ENCODE results near the gene NPAS3.

Gene NPAS3

DNA sequence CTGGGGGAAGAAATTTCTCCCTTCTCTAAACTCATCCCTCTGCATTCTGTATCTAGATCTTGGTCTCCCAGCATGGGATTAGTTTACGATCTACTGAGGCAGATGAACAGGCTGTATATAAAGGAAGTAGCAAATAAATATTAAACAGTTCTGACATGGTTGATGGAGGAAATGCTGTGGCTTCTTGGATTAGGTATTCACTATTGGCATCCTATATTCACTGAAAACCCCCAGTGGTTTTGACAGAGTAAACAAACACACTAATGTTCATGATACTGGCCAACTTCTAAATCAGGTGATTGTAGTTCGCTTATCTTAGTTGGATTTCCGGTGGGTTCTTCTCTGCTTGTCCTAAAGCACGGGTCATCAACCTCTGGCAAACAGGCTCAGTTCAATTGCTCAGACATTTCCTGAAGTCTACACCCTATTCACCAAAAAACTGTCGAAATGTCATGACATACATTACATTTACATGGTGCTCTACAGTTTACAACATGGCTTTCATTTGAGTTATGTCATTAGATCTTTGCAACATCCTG, 578.3 kb downstream of the NPAS3 start:
- no peak overlapping the region for H3K9ac ChIP-seq (ENCODE audit: low read length)
- no peak overlapping the region for H3K27ac ChIP-seq (ENCODE audit: low read length)
- H3K9me3 ChIP-seq (ENCODE audit: control insufficient read depth, low read depth, low read length) = no peaks in the 10 kb centered on the region
- no peaks in the 10 kb centered on the region for H3K36me3 ChIP-seq (ENCODE audit: control insufficient read depth, low read depth, low read length)
- H3K4me3 ChIP-seq (ENCODE audit: low read length) = no peak overlapping the region
- no peaks in the 10 kb centered on the region for H3K4me1 ChIP-seq (ENCODE audit: control insufficient read depth, low read depth, low read length)
- no peaks in the 10 kb centered on the region for H3K27me3 ChIP-seq (ENCODE audit: control insufficient read depth, insufficient read depth, low read length)

DNA sequence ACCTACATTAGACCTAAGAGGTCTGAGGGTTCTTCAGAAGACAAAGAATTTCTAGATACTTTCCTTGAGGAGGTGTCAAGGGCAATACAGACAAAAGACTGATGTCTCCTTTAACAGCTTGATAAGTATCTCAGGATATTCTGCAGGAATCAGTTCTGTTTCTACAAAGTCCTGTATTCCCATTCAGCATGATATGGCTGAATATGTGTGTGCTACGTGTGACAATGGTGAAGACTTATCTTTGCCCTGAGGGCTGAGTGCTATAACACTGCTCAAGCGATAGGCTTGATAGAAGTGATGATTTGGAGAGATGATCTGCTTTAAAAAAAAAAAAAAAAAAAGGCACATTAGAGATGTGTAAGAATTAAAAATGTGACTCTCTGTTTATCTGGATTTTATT, 582.5 kb downstream of the NPAS3 start:
- no peaks in the 10 kb centered on the region for H3K9me3 ChIP-seq (ENCODE audit: control insufficient read depth, low read depth, low read length)
- no peak overlapping the region for H3K27ac ChIP-seq (ENCODE audit: low read length)
- H3K4me1 ChIP-seq (ENCODE audit: control insufficient read depth, low read depth, low read length) = no peaks in the 10 kb centered on the region

DNA sequence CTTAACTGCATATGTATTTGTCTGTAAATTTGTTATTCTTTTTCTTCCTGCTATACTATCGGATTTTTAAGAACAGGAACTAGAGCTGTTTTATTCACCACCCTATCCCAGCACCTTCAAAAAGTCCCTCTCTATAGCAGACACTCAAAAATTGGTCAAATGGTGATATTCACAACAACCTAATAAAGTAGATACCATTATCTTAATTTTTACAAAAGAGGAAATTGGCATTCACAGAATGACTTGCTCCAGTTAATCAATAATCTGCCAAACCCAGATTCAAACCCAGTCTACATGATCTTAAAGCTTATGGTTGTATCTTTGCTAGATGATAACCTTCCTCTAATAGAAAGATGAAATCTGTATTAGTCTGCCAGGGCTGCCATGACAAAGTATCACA, 585.6 kb downstream of the NPAS3 start:
- Histone ChIP-seq H3K36me3 (ENCODE audit: control insufficient read depth, low read depth, low read length) (no peaks in the 10 kb centered on the region), H3K9me3 (ENCODE audit: control insufficient read depth, low read depth, low read length) (no peaks in the 10 kb centered on the region), H3K27me3 (ENCODE audit: control insufficient read depth, insufficient read depth, low read length) (no peaks in the 10 kb centered on the region), H3K9ac (ENCODE audit: low read length) (no peak overlapping the region), H3K4me3 (ENCODE audit: low read length) (no peak overlapping the region), H3K4me1 (ENCODE audit: control insufficient read depth, low read depth, low read length) (no peaks in the 10 kb centered on the region), H3K27ac (ENCODE audit: low read length) (no peak overlapping the region)

More for the DNA sequence above, 582.5 kb downstream of the NPAS3 start:
- no peaks in the 10 kb centered on the region for H3K36me3 ChIP-seq (ENCODE audit: control insufficient read depth, low read depth, low read length)
- H3K27me3 ChIP-seq (ENCODE audit: control insufficient read depth, insufficient read depth, low read length) = no peaks in the 10 kb centered on the region
- H3K4me3 ChIP-seq (ENCODE audit: low read length) = no peak overlapping the region
- no peak overlapping the region for H3K9ac ChIP-seq (ENCODE audit: low read length)

DNA sequence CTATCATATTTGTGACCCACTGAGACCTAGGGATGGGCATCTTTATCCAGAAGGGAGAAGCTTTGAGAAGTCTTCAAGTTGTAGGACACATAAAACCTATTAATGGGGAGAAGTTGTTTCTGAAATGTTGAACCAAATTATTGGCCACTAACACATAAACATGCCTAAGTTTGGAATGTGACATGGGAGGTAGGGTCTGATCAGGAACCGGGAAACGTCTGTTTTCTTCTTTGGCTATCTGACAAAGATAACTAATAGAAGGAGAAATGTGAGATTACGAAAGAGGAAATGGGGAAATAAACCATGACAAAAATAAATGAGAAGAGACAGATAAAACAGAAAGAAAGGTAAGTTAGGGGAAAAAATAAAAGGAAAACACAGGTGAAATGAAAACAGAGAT, 586.9 kb downstream of the NPAS3 start:
- no peaks in the 10 kb centered on the region for H3K4me1 ChIP-seq (ENCODE audit: control insufficient read depth, low read depth, low read length)

DNA sequence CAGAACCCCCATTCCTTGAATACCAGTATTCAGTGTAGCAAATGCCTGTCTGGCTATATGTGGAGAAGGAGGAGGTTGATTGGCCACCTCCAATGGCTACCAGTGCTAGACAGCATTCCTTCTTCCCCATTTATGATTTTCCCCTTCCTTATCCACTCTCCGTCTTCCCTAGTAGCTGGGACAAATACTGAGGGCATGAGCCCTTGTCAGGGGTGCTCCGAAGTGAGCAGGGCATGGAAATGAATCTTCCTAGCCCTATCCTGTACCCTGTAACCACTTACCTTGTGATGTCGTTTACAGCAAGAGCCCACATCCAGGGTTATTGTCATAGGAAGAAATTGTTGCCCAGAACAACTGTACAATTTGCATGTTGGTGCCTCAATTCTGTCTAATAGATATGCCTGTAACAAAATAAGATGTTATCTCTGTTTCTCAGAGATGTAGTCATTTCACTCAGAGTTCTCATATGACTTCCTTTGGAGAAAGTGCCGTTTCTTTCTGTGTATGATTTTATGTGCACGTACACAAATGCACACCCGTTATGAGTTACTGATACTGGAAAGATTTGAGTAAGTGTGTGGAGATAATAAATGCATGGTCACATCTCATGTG, 588.5 kb downstream of the NPAS3 start:
- H3K9me3 ChIP-seq (ENCODE audit: control insufficient read depth, low read depth, low read length) = no peaks in the 10 kb centered on the region
- H3K27me3 ChIP-seq (ENCODE audit: control insufficient read depth, insufficient read depth, low read length) = no peaks in the 10 kb centered on the region
- no peak overlapping the region for H3K4me3 ChIP-seq (ENCODE audit: low read length)
- H3K9ac ChIP-seq (ENCODE audit: low read length) = no peak overlapping the region
- H3K4me1 ChIP-seq (ENCODE audit: control insufficient read depth, low read depth, low read length) = no peaks in the 10 kb centered on the region
- no peak overlapping the region for H3K27ac ChIP-seq (ENCODE audit: low read length)
- H3K36me3 ChIP-seq (ENCODE audit: control insufficient read depth, low read depth, low read length) = no peaks in the 10 kb centered on the region

More for the DNA sequence above, 586.9 kb downstream of the NPAS3 start:
- Histone ChIP-seq H3K27me3 (ENCODE audit: control insufficient read depth, insufficient read depth, low read length) (no peaks in the 10 kb centered on the region), H3K9ac (ENCODE audit: low read length) (no peak overlapping the region), H3K9me3 (ENCODE audit: control insufficient read depth, low read depth, low read length) (no peaks in the 10 kb centered on the region), H3K4me3 (ENCODE audit: low read length) (no peak overlapping the region), H3K36me3 (ENCODE audit: control insufficient read depth, low read depth, low read length) (no peaks in the 10 kb centered on the region), H3K27ac (ENCODE audit: low read length) (no peak overlapping the region)

DNA sequence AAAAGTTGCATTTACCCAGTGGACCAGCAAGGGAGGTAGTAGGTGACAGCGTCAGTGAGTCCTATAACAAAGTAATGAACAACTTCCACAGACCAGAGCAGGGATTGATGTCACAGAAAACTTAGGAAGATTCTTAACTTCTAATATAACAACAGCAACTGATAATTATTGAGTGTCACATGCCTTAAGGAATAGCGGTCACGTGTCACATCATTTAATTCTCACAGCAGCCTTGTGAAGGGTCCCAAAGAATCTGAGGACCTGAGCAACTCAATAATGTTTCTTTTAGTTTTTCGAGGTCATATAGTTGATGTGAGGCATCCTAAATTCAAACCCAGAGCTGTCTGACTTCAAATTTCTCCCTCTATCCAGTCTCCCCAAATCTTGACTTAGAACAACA, 590.0 kb downstream of the NPAS3 start:
- no peaks in the 10 kb centered on the region for H3K36me3 ChIP-seq (ENCODE audit: control insufficient read depth, low read depth, low read length)
- H3K27me3 ChIP-seq (ENCODE audit: control insufficient read depth, insufficient read depth, low read length) = no peaks in the 10 kb centered on the region
- H3K4me1 ChIP-seq (ENCODE audit: control insufficient read depth, low read depth, low read length) = no peaks in the 10 kb centered on the region
- no peak overlapping the region for H3K4me3 ChIP-seq (ENCODE audit: low read length)
- H3K27ac ChIP-seq (ENCODE audit: low read length) = no peak overlapping the region
- H3K9me3 ChIP-seq (ENCODE audit: control insufficient read depth, low read depth, low read length) = no peaks in the 10 kb centered on the region
- no peak overlapping the region for H3K9ac ChIP-seq (ENCODE audit: low read length)

DNA sequence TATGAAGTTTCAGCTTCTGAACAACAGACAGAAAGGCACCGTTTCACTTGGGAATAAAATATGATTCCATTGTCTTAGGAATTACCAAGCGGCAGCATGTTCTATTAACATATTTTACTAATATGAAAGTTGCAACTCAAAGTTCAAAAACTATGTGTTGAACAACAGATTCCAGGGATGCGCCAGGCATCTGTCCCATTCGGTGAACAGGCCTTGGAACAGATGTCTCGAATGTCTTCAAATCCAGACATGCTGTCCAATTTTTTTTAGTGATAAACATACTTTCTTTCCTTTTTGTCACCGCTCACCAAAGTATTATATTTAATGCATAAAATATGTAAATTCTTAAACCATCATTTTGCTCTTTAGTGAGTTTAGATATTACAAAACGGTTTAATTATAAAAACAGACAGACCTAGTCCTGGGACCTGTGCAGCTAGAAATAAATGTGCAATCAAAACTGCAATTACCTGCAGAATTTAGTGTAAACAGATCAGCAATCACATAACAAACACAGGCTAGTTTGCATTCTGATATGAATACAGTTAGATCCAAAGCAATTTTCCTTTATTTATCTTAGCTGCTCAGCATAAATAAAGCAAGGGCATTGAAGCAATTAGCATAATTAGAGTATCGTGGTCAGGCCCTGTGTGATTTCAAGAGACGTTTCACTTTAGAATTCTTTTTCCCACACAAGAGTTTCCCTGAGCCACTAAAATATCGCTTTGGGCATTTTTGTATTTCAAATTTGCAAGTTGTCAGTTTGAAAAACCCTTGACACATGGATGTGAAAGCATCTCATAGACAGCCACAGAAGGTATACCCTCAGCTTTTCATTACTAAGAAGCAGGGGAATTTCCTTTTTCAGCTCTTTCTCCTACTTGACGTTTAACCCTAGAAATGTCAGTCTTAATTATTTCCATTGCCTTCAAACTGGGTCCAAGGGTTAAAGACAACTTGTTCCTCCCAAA, 591.4 kb downstream of the NPAS3 start:
- Histone ChIP-seq H3K27me3 (ENCODE audit: control insufficient read depth, insufficient read depth, low read length) (no peaks in the 10 kb centered on the region), H3K4me1 (ENCODE audit: control insufficient read depth, low read depth, low read length) (no peaks in the 10 kb centered on the region), H3K9ac (ENCODE audit: low read length) (no peak overlapping the region), H3K27ac (ENCODE audit: low read length) (no peak overlapping the region), H3K36me3 (ENCODE audit: control insufficient read depth, low read depth, low read length) (no peaks in the 10 kb centered on the region), H3K4me3 (ENCODE audit: low read length) (no peak overlapping the region), H3K9me3 (ENCODE audit: control insufficient read depth, low read depth, low read length) (no peaks in the 10 kb centered on the region)

DNA sequence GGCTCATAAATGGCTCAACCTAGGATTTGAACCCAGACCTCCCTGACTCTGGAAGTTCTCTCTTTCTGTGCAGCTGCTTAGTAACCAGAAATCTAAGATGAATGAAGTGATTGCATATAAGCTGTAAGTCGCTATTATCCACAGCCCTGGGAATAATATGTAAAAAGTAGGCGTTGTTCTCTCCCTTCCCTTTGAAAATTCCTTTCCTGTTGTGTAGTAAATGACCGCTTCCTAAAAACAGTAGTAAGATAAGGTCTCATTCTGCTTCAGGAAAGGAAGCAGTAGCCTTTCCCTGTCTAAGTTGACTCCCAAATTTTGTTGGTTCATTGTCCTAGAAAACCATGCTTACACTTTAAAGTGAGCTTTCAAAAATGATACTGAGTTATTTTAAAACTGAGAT, 593.9 kb downstream of the NPAS3 start:
- Histone ChIP-seq H3K9me3 (ENCODE audit: control insufficient read depth, low read depth, low read length) (no peaks in the 10 kb centered on the region), H3K36me3 (ENCODE audit: control insufficient read depth, low read depth, low read length) (no peaks in the 10 kb centered on the region), H3K4me1 (ENCODE audit: control insufficient read depth, low read depth, low read length) (no peaks in the 10 kb centered on the region), H3K9ac (ENCODE audit: low read length) (no peak overlapping the region), H3K4me3 (ENCODE audit: low read length) (no peak overlapping the region), H3K27me3 (ENCODE audit: control insufficient read depth, insufficient read depth, low read length) (no peaks in the 10 kb centered on the region), H3K27ac (ENCODE audit: low read length) (no peak overlapping the region)

DNA sequence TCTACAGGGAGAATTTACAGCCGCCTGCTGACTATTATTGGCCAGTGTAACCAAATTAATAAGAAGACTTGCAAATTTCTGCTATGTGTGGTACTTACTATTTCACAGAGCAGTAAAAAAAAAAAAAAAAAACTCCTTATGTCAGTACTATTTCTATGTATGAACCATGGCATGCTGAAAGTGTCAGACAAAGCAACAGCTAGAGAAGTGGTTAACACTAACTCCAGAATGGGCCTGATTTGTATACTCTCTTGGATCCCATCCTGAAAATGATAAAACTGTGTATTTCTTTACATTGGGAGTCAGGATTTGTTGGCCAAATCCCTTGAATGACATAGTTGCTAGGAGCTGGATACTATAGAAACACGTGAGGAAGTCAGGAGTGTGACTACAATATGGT, 595.4 kb downstream of the NPAS3 start:
- no peaks in the 10 kb centered on the region for H3K9me3 ChIP-seq (ENCODE audit: control insufficient read depth, low read depth, low read length)
- H3K27ac ChIP-seq (ENCODE audit: low read length) = no peak overlapping the region

DNA sequence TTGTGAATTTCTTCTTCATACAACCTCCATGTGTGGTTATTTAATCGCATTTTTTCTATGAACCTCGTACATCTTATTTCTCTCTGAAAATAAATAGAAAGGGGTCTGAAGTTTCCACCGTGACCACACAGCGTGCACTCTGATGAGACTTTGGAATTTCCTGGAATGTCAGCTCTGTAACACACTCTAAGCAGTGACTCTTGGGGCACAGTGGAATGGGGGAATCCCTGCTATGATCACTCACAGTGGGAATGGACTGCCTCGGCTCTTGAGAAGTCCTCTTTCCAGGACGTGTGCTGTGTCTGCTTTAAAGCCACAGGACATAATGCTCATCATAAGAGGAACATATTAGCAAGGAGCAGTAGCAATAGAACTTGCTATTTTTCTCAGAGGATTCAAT, 596.0 kb downstream of the NPAS3 start:
- H3K4me1 ChIP-seq (ENCODE audit: control insufficient read depth, low read depth, low read length) = no peaks in the 10 kb centered on the region
- H3K4me3 ChIP-seq (ENCODE audit: low read length) = no peak overlapping the region
- no peak overlapping the region for H3K27ac ChIP-seq (ENCODE audit: low read length)
- H3K36me3 ChIP-seq (ENCODE audit: control insufficient read depth, low read depth, low read length) = no peaks in the 10 kb centered on the region
- H3K27me3 ChIP-seq (ENCODE audit: control insufficient read depth, insufficient read depth, low read length) = no peaks in the 10 kb centered on the region
- H3K9ac ChIP-seq (ENCODE audit: low read length) = no peak overlapping the region
- no peaks in the 10 kb centered on the region for H3K9me3 ChIP-seq (ENCODE audit: control insufficient read depth, low read depth, low read length)

More for the DNA sequence above, 595.4 kb downstream of the NPAS3 start:
- Histone ChIP-seq H3K4me3 (ENCODE audit: low read length) (no peak overlapping the region), H3K4me1 (ENCODE audit: control insufficient read depth, low read depth, low read length) (no peaks in the 10 kb centered on the region), H3K9ac (ENCODE audit: low read length) (no peak overlapping the region), H3K36me3 (ENCODE audit: control insufficient read depth, low read depth, low read length) (no peaks in the 10 kb centered on the region), H3K27me3 (ENCODE audit: control insufficient read depth, insufficient read depth, low read length) (no peaks in the 10 kb centered on the region)

DNA sequence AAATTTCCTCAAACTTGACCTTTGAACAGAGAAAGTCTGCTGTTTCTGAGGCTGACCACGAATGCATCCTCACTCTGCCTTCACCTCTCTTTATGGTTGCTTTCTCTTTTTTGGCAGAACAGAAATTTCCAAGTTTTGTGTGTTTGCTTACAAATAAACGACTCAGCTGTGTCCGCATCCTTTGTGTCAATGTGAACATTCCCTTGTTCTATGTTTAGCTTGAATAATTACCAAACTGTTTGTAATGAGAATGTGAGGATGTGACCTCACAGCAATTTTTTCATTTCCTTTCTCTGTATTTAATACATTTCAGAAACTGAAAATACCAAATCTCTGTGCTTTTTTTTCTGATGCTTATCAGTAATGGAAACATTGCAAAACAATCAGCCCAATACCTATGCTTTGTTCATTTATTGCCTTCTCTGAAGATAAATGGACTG, 601.3 kb downstream of the NPAS3 start:
- no peaks in the 10 kb centered on the region for H3K4me1 ChIP-seq (ENCODE audit: control insufficient read depth, low read depth, low read length)
- H3K27me3 ChIP-seq (ENCODE audit: control insufficient read depth, insufficient read depth, low read length) = no peaks in the 10 kb centered on the region
- H3K9me3 ChIP-seq (ENCODE audit: control insufficient read depth, low read depth, low read length) = no peaks in the 10 kb centered on the region
- H3K4me3 ChIP-seq (ENCODE audit: low read length) = no peak overlapping the region
- H3K36me3 ChIP-seq (ENCODE audit: control insufficient read depth, low read depth, low read length) = no peaks in the 10 kb centered on the region
- H3K27ac ChIP-seq (ENCODE audit: low read length) = no peak overlapping the region
- H3K9ac ChIP-seq (ENCODE audit: low read length) = no peak overlapping the region

All from iPS-18a (cell line).